GM13977 (cell line): Measurements from ENCODE around the gene GALNTL6.
"Not testable (repeated sequence)": the region's sequence is repeated elsewhere in the genome, so short reads cannot be mapped to it uniquely, and the experiment has no call there.

Source experiments
- DNase-seq: peaks from one replicate; pipeline ENCODE4 v3.0.0; 2012; ENCODE audit warnings: low spot score
- in situ Hi-C: fragments of 300-500 bp; cut with MboI; formaldehyde crosslinking; loops from one replicate; pipeline ENCODE4 v1.12.0; 2022; ENCODE audit warnings: low sequenced_read_pairs, low pct_unique_long_range_greater_than_20kb, mixed read lengths, inconsistent platforms; ENCODE audit not compliant: unreplicated experiment
- TF ChIP-seq, protein P1 (sequence below): IDR thresholded peaks from 2 replicates; pipeline ENCODE4 v1.5.1; 2012; ENCODE audit warnings: mild to moderate bottlenecking, control low read depth; ENCODE audit not compliant: insufficient read depth; ENCODE audit errors: extremely low read depth, missing control alignments

The GALNTL6 gene

GRCh38 chr4:172899861-172900260 lies 1086.7 kb downstream of the GALNTL6 start:
- TF ChIP-seq, protein P1, sequence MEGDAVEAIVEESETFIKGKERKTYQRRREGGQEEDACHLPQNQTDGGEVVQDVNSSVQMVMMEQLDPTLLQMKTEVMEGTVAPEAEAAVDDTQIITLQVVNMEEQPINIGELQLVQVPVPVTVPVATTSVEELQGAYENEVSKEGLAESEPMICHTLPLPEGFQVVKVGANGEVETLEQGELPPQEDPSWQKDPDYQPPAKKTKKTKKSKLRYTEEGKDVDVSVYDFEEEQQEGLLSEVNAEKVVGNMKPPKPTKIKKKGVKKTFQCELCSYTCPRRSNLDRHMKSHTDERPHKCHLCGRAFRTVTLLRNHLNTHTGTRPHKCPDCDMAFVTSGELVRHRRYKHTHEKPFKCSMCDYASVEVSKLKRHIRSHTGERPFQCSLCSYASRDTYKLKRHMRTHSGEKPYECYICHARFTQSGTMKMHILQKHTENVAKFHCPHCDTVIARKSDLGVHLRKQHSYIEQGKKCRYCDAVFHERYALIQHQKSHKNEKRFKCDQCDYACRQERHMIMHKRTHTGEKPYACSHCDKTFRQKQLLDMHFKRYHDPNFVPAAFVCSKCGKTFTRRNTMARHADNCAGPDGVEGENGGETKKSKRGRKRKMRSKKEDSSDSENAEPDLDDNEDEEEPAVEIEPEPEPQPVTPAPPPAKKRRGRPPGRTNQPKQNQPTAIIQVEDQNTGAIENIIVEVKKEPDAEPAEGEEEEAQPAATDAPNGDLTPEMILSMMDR = no peak
- no peak for DNase-seq
- in situ Hi-C loops = no loop called here

DNA sequence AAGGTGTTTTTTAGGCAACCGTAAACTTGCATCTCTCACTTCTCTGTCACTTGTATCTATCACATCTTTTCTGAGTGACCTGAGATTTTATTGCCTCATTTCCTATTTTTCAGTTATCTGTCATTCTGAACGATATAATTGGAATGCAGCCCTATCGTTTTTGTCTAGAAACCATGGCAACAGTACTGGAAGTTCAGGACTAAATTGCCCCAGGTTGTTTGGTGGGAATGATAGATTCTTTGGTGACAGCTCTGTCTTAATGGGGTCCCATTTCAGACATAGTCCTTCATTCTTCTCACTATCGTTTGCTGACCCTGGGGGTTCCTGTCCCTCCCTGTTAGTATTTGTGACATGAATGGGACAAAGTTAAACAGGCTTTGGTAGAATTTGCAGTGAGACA lies 1087.7 kb downstream of the GALNTL6 start:
- in situ Hi-C loops = no loop called here
- no peak for DNase-seq

GRCh38 chr4:172912468-172912867 lies 1099.3 kb downstream of the GALNTL6 start:
- DNase-seq, in situ Hi-C loops: not testable (repeated sequence)

More for the DNA sequence above, 1087.7 kb downstream of the GALNTL6 start:
- TF ChIP-seq, protein P1 = no peak

DNA sequence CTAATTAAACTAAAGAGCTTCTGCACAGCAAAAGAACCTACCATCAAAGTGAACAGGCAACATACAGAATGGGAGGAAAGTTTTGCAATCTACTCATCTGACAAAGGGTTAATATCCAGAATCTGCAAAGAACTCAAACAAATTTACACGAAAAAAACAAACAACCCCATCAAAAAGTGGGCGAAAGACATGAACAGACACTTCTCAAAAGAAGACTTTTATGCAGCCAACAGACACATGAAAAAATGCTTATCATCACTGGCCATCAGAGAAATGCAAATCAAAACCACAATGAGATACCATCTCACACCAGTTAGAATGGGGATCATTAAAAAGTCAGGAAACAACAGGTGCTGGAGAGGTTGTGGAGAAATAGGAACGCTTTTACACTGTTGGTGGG lies 1104.2 kb downstream of the GALNTL6 start:
- in situ Hi-C loops, DNase-seq: not testable (repeated sequence)

- in situ Hi-C loops = no loop called here
- TF ChIP-seq, protein P1 = no peak
- no peak for DNase-seq
Observed at GRCh38 chr4:172919269-172919668, 1106.1 kb downstream of the GALNTL6 start.

- DNase-seq = no peak
- in situ Hi-C loops = no loop called here
- TF ChIP-seq, protein P1 = no peak
Observed at GRCh38 chr4:172927096-172927814, 1114.1 kb downstream of the GALNTL6 start.

DNA sequence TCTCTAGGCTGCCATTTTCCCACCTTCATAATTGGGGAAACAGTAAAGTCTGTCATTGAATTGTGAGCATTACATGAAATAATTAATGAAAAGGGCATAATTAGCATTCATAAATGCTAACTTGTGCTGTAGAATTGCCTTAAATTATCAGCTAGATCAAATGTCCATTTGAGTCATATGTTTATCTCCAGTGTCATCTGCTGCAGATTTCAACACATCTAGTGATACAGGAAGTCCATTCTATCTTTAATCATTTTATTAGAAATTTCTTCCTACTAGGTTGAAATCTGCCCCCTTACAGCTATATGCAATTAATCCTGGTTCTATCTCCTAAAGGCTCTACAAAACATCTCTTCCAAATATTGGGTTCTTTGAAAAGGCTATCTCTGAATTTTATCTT lies 1115.1 kb downstream of the GALNTL6 start:
- TF ChIP-seq, protein P1 = no peak
- no peak for DNase-seq
- in situ Hi-C loops = no loop called here
